ENCODE measurements around the gene BTBD18.

BTBD18 gene

DNA sequence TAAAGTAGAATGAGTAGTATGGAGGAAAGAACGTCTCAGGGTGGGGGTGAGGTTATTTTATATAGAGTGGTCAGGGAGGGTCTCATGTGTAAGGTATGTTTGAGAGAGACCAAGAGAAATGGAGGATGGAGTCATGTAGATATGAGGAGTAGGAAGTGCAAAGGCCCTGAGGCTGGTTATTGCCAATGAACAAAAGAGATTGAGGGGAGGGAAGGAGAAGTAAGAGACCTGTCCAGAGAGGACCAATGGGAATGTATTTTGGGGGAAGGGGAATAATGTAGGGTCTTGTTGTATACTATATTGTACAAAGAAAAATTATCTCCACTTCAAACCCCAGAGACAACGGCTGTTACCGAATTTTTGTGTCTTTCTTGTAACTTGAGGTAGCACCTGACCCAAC, 19.7 kb upstream of the BTBD18 start:
- Histone ChIP-seq H3K4me1 (ENCODE audit: control insufficient read depth, insufficient read depth, low read length) (peaks cover 55% of the 10 kb centered on the region), H3K4me3 (ENCODE audit: low read length) (no peak overlapping the region), H3K9me3 (ENCODE audit: control insufficient read depth, low read length) (no peaks in the 10 kb centered on the region), H3K9ac (ENCODE audit: low read length) (no peak overlapping the region), H3K36me3 (ENCODE audit: control insufficient read depth, insufficient read depth, low read length) (no peaks in the 10 kb centered on the region), H3K27me3 (ENCODE audit: control insufficient read depth, insufficient read depth, low read length) (no peaks in the 10 kb centered on the region)

DNA sequence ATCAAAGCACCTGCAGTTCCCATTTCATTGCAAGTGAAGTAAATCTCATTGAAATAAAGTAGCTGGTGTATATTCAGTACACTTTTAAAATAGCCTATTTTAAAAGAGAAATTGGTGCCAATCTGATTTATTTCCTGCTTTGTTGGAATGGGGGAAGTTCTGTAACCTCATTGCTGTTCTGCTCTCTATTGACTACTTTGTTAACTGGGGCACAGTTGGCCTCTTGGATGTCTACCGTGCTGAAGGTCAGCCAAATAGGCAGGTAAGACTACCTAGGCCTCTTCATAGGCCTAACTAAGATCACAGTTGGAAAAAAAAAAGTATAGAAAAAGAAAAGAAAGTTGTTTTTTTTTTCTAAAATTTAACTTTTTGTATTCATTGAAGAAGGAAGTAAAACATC, 19.2 kb upstream of the BTBD18 start:
- H3K9ac ChIP-seq (ENCODE audit: low read length): no peak overlapping the region
- H3K4me3 ChIP-seq (ENCODE audit: low read length): no peak overlapping the region
- H3K9me3 ChIP-seq (ENCODE audit: control insufficient read depth, low read length): no peaks in the 10 kb centered on the region
- H3K36me3 ChIP-seq (ENCODE audit: control insufficient read depth, insufficient read depth, low read length): no peaks in the 10 kb centered on the region
- peaks cover 49% of the 10 kb centered on the region for H3K4me1 ChIP-seq (ENCODE audit: control insufficient read depth, insufficient read depth, low read length)
- no peaks in the 10 kb centered on the region for H3K27me3 ChIP-seq (ENCODE audit: control insufficient read depth, insufficient read depth, low read length)

DNA sequence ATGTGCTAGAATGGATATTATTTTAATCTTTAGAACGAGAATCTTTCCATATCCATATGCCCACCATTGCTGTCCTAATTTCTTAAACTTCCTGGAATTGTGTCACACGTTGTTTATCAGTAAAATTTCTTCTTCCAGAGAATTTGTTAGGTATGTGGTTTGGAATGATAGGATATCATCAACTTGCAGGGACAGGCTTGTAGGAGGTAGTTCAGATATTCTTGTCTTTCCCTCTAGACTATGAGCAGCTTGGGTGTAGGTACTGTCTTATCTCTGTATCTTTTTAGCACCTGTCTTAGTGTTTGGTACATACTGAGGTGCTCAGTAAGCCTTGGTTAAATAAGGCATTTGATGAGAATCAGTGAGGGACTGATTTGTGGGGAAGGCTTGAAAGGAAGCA, 13.4 kb upstream of the BTBD18 start:
- Histone ChIP-seq H3K9me3 (ENCODE audit: control insufficient read depth, low read length) (no peaks in the 10 kb centered on the region), H3K27me3 (ENCODE audit: control insufficient read depth, insufficient read depth, low read length) (no peaks in the 10 kb centered on the region), H3K36me3 (ENCODE audit: control insufficient read depth, insufficient read depth, low read length) (no peaks in the 10 kb centered on the region), H3K9ac (ENCODE audit: low read length) (peak overlapping the region; percentile 99), H3K4me1 (ENCODE audit: control insufficient read depth, insufficient read depth, low read length) (peaks cover 10% of the 10 kb centered on the region), H3K4me3 (ENCODE audit: low read length) (peak overlapping the region; percentile 80)

DNA sequence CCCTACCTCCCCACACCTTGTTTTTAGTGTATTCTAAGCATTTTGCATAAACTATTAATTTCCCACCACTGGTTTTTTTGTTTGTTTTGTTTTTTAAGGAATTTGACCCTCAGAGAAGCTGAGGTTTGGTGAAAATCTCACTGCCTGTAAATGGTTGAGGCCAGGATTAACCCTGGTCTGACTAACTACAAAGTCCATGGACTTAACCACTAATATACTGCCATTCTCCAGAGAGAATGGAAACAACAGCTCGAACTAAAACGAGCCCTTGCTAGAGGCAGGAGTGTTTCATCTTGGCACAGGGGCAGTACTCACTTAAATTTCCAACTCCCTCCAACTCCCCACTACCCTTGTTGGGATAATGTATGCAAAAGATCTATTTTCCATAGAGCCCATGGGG, 12.9 kb upstream of the BTBD18 start:
- H3K27me3 ChIP-seq (ENCODE audit: control insufficient read depth, insufficient read depth, low read length): no peaks in the 10 kb centered on the region
- no peaks in the 10 kb centered on the region for H3K9me3 ChIP-seq (ENCODE audit: control insufficient read depth, low read length)
- peaks cover 10% of the 10 kb centered on the region for H3K4me1 ChIP-seq (ENCODE audit: control insufficient read depth, insufficient read depth, low read length)
- H3K36me3 ChIP-seq (ENCODE audit: control insufficient read depth, insufficient read depth, low read length): no peaks in the 10 kb centered on the region
- H3K4me3 ChIP-seq (ENCODE audit: low read length): peak overlapping the region; percentile 80
- peak overlapping the region; percentile 99 for H3K9ac ChIP-seq (ENCODE audit: low read length)

DNA sequence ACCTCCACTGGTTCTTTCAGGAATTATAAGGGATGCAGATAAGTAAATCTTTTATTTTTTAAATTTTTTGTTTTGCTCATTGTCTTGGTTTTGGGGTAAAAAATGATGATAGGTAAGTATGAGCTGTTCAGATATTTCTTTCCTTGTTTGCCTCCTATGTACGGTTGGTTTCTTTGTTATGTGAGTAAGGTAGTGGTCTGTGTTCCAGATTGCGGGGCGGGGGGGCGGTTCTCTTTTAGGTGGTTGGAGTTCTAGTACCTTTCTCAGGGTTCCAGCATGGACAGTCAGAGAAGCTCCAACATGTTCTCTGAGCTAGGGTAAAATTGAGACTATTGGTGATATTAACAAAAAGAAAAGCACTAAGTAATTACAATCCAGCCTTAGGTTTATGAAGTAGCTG, 12.4 kb upstream of the BTBD18 start:
- H3K9me3 ChIP-seq (ENCODE audit: control insufficient read depth, low read length): no peaks in the 10 kb centered on the region
- H3K4me3 ChIP-seq (ENCODE audit: low read length): peak overlapping the region; percentile 80
- H3K36me3 ChIP-seq (ENCODE audit: control insufficient read depth, insufficient read depth, low read length): no peaks in the 10 kb centered on the region
- peak overlapping the region; percentile 99 for H3K9ac ChIP-seq (ENCODE audit: low read length)
- H3K27me3 ChIP-seq (ENCODE audit: control insufficient read depth, insufficient read depth, low read length): no peaks in the 10 kb centered on the region
- H3K4me1 ChIP-seq (ENCODE audit: control insufficient read depth, insufficient read depth, low read length): peaks cover 10% of the 10 kb centered on the region

DNA sequence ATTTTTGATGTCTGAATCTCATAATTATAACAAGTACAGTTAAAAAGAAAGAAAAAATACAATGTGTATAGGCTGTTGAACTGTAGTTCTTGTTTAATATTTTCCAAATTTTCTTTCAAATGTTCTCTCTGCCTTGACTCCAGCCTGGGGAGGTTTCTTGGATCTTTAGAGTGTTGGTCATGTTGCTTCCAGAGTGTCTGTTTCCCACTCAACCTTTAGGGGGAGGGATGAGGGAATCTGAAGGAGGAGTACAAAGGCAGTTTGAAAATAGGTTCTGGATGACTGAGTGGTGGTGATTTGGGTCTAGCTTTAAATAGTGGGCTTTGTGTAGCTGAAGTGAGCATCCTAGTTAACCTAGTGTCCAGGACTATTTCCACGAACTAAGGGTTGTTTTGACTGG, 11.9 kb upstream of the BTBD18 start:
- peak overlapping the region; percentile 80 for H3K4me3 ChIP-seq (ENCODE audit: low read length)
- H3K4me1 ChIP-seq (ENCODE audit: control insufficient read depth, insufficient read depth, low read length): peaks cover 10% of the 10 kb centered on the region
- no peaks in the 10 kb centered on the region for H3K36me3 ChIP-seq (ENCODE audit: control insufficient read depth, insufficient read depth, low read length)
- no peaks in the 10 kb centered on the region for H3K9me3 ChIP-seq (ENCODE audit: control insufficient read depth, low read length)
- H3K27me3 ChIP-seq (ENCODE audit: control insufficient read depth, insufficient read depth, low read length): no peaks in the 10 kb centered on the region
- peak overlapping the region; percentile 99 for H3K9ac ChIP-seq (ENCODE audit: low read length)

DNA sequence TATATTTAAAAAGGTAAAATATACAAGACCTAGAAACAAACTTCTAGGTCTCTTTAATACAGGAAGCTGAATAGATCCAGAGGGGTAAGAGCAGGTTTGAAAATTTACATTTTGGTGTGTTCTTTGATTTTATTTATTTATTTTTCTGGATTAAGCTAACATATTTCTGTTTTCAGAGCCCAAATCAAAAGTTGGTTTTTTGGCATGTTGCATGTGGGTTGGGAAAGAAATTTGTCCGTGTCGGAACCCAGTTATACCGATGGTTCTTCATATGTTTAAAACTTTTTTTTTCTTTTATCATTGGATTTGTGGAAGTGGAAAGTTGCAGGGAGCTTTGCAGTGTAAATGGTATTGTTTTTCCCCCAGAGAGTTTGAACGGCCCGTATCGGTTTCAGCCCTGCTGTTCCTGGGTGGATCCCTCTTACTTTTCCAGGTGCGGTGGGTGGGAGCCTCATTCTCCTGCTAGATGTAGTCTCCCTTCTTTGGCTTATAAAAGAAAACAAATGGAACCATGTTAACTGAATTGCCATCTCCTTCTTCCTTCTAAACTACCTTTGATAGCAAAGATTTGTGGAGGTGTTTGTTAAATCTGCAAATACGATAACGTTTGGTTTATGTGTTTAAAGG, 10.7 kb upstream of the BTBD18 start:
- peak overlapping the region; percentile 80 for H3K4me3 ChIP-seq (ENCODE audit: low read length)
- H3K27me3 ChIP-seq (ENCODE audit: control insufficient read depth, insufficient read depth, low read length): no peaks in the 10 kb centered on the region
- H3K4me1 ChIP-seq (ENCODE audit: control insufficient read depth, insufficient read depth, low read length): peaks cover 9% of the 10 kb centered on the region
- no peaks in the 10 kb centered on the region for H3K36me3 ChIP-seq (ENCODE audit: control insufficient read depth, insufficient read depth, low read length)
- H3K9me3 ChIP-seq (ENCODE audit: control insufficient read depth, low read length): no peaks in the 10 kb centered on the region
- H3K9ac ChIP-seq (ENCODE audit: low read length): peak overlapping the region; percentile 99

DNA sequence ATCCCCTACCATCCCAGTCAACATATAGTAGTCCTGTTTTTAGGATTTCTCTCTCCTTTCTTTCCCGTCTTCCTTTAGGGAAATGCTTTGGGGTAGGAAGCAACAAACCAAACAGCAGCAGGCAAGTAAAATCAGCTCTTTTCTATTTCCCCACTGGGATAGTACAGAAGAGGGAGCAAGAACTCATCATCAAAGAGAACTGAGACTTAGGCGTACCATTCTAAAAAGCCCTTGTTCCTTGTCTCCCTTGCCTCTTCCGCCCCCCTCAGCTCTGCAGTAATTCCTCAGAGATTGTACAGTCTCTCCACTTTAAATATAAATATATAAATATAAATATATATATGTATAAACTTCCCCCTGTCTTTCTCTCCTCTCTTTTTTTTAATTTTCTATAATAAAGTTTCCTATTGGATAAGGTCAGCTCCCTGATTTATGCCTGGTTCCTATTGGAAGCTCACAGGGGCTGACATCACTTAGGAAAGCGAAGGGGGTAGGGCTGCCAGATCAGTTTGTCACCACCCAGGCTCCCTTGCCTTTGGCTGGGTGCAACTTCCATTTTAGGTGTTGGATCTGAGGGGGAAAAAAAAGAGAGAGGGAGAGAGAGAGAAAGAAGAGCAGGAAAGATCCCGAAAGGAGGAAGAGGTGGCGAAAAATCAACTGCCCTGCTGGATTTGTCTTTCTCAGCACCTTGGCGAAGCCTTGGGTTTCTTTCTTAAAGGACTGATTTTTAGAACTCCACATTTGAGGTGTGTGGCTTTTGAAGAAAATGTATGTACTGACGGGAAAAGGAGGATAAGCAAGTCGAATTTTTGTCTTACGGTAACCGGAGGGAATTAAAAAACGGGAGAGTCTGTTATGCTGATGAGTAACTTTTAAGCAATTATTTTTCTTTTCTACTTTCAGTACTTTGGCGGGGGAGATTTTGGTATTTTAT, 9.9 kb upstream of the BTBD18 start, which contains the start of gene CTNND1:
Gene CTNND1 (plus strand): TSS at position 502 of the 934 bp plus-strand sequence. CDS start 29,677 bp downstream, outside the sequence.
- H3K36me3 ChIP-seq (ENCODE audit: control insufficient read depth, insufficient read depth, low read length): no peaks in the 10 kb centered on the region
- H3K9me3 ChIP-seq (ENCODE audit: control insufficient read depth, low read length): no peaks in the 10 kb centered on the region
- peak within 1 kb of the TSS; percentile 99 for H3K9ac ChIP-seq (ENCODE audit: low read length)
- H3K4me3 ChIP-seq (ENCODE audit: low read length): peak within 1 kb of the TSS; percentile 80
- H3K27me3 ChIP-seq (ENCODE audit: control insufficient read depth, insufficient read depth, low read length): no peaks in the 10 kb centered on the region
- H3K4me1 ChIP-seq (ENCODE audit: control insufficient read depth, insufficient read depth, low read length): peaks cover 10% of the 10 kb centered on the region

DNA sequence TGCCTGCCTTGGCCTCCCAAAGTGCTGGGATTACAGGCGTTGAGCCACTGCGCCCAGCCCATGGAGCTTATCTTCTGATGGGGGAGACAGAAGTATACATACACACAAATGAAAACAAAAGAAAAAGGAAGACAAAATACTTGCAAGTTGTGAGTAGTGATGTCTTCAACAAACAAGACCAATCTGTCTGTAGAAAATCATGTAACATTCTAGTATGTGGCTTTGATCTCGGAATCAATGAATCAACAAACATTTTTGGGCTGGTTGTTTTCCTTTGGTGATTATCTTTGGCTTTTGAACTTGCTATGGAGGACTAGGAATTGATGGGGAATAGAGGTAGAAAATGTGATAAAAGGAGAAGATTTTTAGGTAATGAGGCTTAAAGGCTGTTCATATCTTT, 6.6 kb upstream of the BTBD18 start:
- Histone ChIP-seq H3K4me3 (ENCODE audit: low read length) (no peak overlapping the region), H3K36me3 (ENCODE audit: control insufficient read depth, insufficient read depth, low read length) (no peaks in the 10 kb centered on the region), H3K4me1 (ENCODE audit: control insufficient read depth, insufficient read depth, low read length) (peaks cover 7% of the 10 kb centered on the region), H3K9ac (ENCODE audit: low read length) (no peak overlapping the region), H3K27me3 (ENCODE audit: control insufficient read depth, insufficient read depth, low read length) (no peaks in the 10 kb centered on the region), H3K9me3 (ENCODE audit: control insufficient read depth, low read length) (no peaks in the 10 kb centered on the region)

DNA sequence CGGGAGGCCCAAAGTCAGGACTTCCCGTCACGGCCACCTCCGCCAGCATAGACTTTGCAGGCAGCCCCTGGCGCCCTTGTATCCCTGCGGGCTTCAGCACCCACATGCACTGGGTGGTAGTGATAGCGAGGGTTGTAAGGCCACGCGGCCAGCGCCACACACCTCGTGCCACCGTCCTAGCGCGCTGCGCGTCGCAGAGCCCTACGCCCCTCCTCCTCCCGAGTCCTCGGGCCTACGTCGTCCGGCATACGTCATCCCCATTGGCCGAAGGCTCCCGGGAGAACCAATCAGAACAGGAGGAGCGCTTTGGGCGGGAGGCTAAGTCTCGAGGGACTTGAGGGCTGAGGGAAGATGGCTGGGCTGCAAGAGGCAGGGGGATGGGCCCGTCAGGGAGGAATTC, 1.3 kb upstream of the BTBD18 start:
- H3K9me3 ChIP-seq (ENCODE audit: control insufficient read depth, low read length): no peaks in the 10 kb centered on the region
- H3K9ac ChIP-seq (ENCODE audit: low read length): no peak overlapping the region
- H3K27me3 ChIP-seq (ENCODE audit: control insufficient read depth, insufficient read depth, low read length): no peaks in the 10 kb centered on the region
- H3K36me3 ChIP-seq (ENCODE audit: control insufficient read depth, insufficient read depth, low read length): no peaks in the 10 kb centered on the region
- H3K4me3 ChIP-seq (ENCODE audit: low read length): no peak overlapping the region
- H3K4me1 ChIP-seq (ENCODE audit: control insufficient read depth, insufficient read depth, low read length): peaks cover 18% of the 10 kb centered on the region

DNA sequence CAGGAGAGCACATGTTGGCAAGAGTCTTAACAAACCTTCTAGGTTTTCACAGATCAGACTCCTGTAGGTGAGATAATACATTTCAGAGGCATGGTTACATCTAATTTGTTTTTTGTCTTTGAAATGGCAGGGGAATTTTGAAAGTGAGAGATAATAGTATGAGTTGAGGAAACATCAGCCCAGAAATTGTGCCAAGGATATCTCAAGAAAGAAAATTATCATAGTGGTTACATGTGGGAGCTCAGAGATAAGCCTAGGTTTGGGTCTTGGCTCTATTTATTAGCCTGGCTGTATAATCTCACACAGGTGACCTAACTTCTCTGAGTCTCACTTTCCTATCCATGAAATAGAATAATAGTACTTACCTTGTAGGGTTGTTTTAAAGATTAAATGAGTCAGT, 443 bp downstream of the BTBD18 start:
- H3K36me3 ChIP-seq (ENCODE audit: control insufficient read depth, insufficient read depth, low read length): no peaks in the 10 kb centered on the region
- H3K9me3 ChIP-seq (ENCODE audit: control insufficient read depth, low read length): no peaks in the 10 kb centered on the region
- H3K27me3 ChIP-seq (ENCODE audit: control insufficient read depth, insufficient read depth, low read length): no peaks in the 10 kb centered on the region
- no peak overlapping the region for H3K9ac ChIP-seq (ENCODE audit: low read length)
- no peak overlapping the region for H3K4me3 ChIP-seq (ENCODE audit: low read length)
- H3K4me1 ChIP-seq (ENCODE audit: control insufficient read depth, insufficient read depth, low read length): peaks cover 12% of the 10 kb centered on the region

DNA sequence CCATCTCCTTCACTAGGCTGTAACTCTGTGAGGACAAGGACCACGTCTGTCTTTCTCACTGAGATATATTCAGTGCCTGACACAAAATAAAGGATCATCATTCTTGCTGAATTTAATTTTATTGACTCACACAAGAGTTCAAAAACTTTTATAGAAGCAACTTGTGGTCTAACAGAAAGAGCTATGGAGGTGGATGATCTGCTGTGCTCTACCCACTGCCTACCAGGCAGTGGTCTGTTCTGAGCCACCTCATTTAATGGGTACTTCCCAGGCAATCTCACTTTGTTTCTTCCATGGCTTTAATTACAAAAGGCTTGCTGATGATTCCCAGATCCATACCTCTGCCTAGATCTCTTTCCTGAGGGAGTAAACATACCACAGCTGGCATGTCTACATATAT, 4.7 kb downstream of the BTBD18 start:
- H3K27me3 ChIP-seq (ENCODE audit: control insufficient read depth, insufficient read depth, low read length): no peaks in the 10 kb centered on the region
- H3K4me1 ChIP-seq (ENCODE audit: control insufficient read depth, insufficient read depth, low read length): peaks cover 18% of the 10 kb centered on the region
- no peak overlapping the region for H3K9ac ChIP-seq (ENCODE audit: low read length)
- H3K9me3 ChIP-seq (ENCODE audit: control insufficient read depth, low read length): no peaks in the 10 kb centered on the region
- H3K36me3 ChIP-seq (ENCODE audit: control insufficient read depth, insufficient read depth, low read length): peaks cover 8% of the 10 kb centered on the region
- H3K4me3 ChIP-seq (ENCODE audit: low read length): no peak overlapping the region

Data from mucosa of stomach (tissue), 1 donor.